GM12891 (cell line): ENCODE data around the gene DDIT4L.

Experiments
- PAX5 ChIP-seq: IDR thresholded peaks from 2 replicates; pipeline ENCODE4 v1.6.1; 2011; ENCODE audit warnings: low read length, moderate library complexity, mild to moderate bottlenecking; ENCODE audit not compliant: insufficient read depth, severe bottlenecking
- POLR2A ChIP-seq: IDR thresholded peaks from 2 replicates; pipeline ENCODE4 v1.6.1; 2011; ENCODE audit warnings: low read depth, low read length, control low read depth
- POLR2AphosphoS5 ChIP-seq: IDR thresholded peaks from 2 replicates; pipeline ENCODE4 v1.6.1; 2011; ENCODE audit warnings: low read depth, low read length, control low read depth
- POU2F2 ChIP-seq: IDR thresholded peaks from 2 replicates; pipeline ENCODE4 v1.6.1; 2011; ENCODE audit warnings: low read depth, mild to moderate bottlenecking, control low read depth, low read length, moderate library complexity
- TAF1 ChIP-seq: IDR thresholded peaks from 2 replicates; pipeline ENCODE4 v1.6.1; 2011; ENCODE audit warnings: low read depth, low read length, control low read depth

DNA sequence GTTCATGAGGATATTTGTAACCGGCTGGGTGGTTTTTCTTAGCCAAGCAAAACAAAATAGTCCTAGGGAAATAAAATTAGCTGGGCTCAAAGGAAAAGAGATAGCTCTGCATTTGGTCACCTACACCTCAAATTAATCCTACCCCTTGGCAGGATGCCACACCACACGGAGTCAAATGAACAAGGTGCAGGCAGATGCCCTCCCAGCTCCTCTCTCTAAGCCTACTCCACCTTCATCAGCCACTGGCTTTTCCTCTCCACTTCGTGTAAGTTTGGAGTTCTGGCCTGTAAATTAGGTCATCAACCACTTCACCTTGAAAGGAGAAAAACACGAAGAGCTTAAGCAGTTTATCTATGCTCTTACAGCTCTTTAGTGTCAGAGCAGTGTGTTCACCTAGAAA lies 1.4 kb downstream of the DDIT4L start:
- TF ChIP-seq POLR2AphosphoS5 (no peak), POLR2A (no peak), TAF1 (no peak), PAX5 (no peak), POU2F2 (no peak)
